Occipital lobe (tissue), 2 donors: ENCODE measurements around the gene DNMT3L. TPM values are rescaled to one million over a fixed set of nuclear protein-coding genes. Genes with fewer than 3 reads are reported as not detected.
"Not testable (repeated sequence)": the region's sequence is repeated elsewhere in the genome, so short reads cannot be mapped to it uniquely, and the experiment has no call there.

Source experiments
- DNase-seq: peaks from one replicate; lab custom pipeline; 2025; lab: John Stamatoyannopoulos, UW
- total RNA-seq: library from RNA; depleted of rRNA; stranded (reverse); fragments of >200 nt; gene quantifications from one replicate; pipeline ENCODE4 v1.2.3, GENCODE V29; 2014

DNMT3L gene
- total RNA-seq, 1 donor from 2014 or later, result not detected

DNA sequence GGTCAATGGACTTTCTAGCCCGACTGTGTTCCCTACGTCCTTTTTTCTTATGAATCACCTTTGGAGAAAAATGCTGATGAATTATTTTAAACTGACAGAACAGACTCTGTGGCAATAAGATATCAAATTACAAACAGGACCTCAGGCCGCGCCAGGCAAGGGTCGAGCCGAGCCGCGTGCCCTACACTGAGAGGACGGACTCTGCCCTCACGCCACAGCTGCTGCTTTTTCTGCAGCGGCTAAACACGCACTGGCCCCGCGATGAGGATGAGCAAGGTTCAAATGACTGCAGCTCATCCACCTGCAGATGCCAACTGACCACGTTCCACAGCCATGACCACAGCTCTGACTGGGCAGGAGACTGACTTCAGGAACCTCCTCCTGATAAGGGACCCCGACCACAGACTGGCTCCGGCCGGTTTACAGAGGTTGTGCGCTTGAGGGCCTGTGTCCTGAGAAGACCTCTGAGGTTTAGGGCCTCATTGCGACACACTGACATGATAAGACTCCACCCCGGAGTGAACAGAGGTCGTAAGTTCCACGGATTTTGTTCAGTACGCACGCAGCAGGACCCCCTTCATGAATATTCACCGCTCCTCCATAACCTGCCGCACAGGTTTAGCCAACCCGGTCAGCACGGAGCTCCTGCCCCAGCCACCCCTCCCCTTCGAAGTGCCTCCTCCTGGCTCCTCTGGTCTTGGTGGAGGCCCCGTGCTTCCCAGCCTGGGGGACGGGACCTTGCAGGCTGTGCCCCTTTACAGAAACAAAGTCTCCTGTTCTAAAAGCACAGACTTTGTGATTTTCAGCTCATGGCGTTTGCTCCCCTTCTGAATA, 12.3 kb downstream of the DNMT3L start:
- not testable (repeated sequence) for DNase-seq

GRCh38 chr21:44247904-44248303, 13.8 kb downstream of the DNMT3L start:
- DNase-seq, result not testable (repeated sequence)

- not testable (repeated sequence) for DNase-seq
Observed at GRCh38 chr21:44243980-44244379, 17.7 kb downstream of the DNMT3L start.

DNA sequence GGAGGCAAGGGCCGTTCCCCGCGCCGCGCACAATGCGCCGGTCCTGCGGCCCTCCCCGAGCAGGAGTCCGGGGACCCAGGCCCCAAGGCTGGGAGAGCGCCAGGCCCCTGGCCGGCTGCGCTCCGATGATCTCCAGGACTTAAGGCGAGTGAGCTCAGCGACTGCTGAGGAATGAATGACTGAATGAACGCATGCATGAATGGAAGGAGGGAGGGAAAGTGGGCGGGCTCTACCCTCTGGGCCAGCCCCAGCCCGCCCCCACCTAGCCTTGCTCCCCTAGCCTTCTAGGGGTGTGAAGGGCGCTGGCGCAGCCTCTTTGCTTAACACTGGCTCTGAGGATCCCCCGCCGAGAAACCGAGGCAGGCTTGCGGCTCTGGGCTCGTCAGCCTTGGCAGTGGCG, 20.4 kb downstream of the DNMT3L start:
- DNase-seq, result not testable (repeated sequence)

DNA sequence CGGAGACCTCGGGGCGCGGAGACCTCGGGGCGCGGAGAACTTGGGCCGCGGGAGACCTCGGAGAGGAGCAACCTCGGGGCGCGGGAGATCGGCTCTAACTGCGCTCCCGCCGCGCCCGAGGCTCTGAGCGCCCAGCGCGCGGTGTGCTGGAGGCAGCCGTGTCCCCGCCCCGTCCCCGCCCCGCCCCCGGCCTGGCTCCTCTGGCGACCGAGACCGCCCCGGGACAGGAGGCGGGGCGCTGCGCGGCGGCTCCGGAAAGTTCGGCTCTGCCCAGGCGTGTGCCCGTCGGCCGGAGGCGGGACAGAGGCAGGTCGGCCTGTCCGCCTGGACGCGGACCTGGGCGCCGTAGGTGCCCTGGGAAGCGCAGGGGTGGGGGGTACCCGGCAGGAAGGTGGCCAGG, 20.9 kb downstream of the DNMT3L start, which contains the start of gene ICOSLG:
TSS of gene ICOSLG (minus strand) at position 102 of the 400 bp plus-strand sequence. CDS start 126 bp downstream, outside the sequence.
- not testable (repeated sequence) for DNase-seq

DNA sequence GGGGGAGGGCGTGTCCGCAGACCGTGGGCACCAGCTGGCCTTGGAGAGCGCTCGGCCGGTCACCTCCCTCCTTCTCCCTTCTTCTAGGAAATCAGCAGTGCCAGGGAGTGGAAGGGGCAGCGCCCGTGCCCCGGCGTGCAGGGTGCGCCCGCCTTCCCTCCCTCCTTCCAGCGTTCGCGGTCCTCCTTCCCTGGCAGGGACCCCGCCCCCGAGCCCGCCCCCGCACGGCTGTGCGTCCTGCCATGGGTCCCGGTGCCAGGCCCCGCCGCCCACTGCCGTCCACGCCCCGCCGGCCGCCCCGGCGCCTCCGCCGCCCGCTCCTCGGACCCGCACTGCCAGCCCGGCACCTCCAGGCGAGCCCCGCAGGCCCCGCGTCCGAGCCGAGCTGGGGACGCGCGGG, 21.3 kb downstream of the DNMT3L start:
- DNase-seq, result not testable (repeated sequence)

GRCh38 chr21:44229561-44229960, 32.1 kb downstream of the DNMT3L start:
- not testable (repeated sequence) for DNase-seq

DNA sequence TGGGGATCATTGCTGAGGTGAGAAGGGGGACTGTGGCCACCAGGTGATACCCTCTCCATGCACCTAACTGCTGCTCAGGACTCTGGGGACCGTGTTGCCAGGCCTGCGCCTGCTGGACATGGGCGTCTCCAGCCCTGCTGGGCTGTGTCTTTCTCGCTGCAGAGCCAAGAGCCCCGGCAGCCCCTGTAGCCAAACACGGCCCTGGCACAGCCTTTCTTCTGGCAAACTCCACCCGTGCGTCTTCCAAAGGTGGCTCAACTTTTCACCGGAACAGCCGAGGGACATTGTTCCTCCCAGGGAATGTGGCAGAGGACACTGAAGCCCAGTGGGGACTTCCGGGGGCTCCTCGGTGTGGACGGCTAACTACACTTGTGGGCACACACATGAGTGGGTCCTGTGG, 33.6 kb downstream of the DNMT3L start:
- not testable (repeated sequence) for DNase-seq

GRCh38 chr21:44227614-44228013, 34.1 kb downstream of the DNMT3L start:
- not testable (repeated sequence) for DNase-seq

GRCh38 chr21:44225605-44226004, 36.1 kb downstream of the DNMT3L start:
- DNase-seq, result not testable (repeated sequence)

- DNase-seq, result not testable (repeated sequence)
Observed at GRCh38 chr21:44223334-44223733, 38.4 kb downstream of the DNMT3L start.

- not testable (repeated sequence) for DNase-seq
Observed at GRCh38 chr21:44220674-44221073, 41.0 kb downstream of the DNMT3L start.

GRCh38 chr21:44218461-44218860, 43.2 kb downstream of the DNMT3L start:
- not testable (repeated sequence) for DNase-seq

DNA sequence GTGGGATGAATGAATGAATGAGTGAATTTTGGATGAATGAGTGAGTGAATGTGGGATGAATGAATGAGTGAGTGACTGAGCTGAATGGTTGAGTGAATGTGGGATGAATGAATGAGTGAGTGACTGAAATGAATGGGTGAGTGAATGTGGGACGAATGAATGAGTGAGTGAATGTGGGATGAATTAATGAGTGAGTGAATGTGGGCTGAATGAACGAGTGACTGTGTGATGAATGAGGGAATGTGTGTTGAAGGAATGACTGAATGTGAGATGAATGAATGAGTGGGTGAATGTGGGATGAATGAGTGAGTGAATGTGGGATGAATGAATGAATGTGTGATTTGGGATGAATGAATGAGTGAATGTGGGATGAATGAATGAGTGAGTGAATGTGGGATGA, 49.7 kb downstream of the DNMT3L start:
- not testable (repeated sequence) for DNase-seq

DNA sequence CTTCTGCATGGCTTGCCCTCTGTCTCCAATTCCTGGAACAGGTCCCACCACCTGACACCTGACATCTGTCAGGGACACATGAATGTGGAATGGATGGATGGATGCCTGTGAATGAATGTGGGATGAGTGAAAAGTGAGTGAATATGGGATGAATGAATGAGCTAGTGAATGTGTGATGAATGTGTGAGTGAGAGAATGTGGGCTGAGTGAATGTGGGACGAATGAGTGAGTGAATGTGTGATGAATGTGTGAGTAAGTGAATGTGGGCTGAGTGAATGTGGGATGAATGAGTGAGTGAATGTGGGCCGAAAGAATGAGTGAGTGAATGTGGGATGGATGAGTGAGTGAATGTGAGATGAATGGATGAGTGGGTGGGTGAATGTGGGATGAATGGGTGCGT, 50.1 kb downstream of the DNMT3L start:
- DNase-seq, result not testable (repeated sequence)

DNA sequence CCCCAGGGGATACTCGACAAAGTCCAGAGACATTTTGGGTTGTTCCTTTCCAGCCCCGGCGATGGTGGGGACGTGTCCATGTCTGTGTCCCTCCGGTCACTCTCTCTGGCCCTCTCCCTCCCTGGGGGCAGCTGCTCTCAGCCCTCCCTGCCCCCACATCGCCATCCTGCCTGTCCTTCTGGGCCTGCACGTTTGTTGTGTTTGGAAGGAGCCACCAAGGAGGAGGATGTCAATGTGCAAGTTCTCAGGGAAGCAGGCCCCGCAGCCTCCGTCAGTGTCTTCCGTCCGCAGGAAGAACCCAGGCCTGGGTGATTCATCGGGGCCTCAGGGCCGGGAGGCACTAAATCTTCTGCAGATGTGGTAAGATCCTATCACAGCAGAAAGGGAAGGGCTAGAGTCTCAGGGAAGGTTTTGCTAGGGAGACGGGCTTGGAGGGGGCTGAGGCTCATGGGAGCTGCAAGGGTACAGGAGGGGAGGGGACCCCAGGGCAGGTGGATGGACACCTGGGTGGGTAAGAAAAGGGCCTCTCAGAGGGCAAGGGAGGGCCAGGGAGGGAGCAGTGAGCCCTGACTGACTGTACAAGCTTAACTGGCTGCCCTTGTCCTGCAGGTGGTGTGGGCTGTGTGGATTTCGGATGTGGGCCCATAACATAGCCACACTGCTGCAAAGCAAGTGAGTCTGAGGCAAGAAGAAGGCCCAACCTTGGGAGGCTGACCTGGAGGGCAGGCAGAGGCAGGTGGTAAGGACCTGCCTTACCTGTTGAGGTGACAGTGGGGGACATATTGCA, 53.6 kb downstream of the DNMT3L start:
- DNase-seq, result not testable (repeated sequence)

DNA sequence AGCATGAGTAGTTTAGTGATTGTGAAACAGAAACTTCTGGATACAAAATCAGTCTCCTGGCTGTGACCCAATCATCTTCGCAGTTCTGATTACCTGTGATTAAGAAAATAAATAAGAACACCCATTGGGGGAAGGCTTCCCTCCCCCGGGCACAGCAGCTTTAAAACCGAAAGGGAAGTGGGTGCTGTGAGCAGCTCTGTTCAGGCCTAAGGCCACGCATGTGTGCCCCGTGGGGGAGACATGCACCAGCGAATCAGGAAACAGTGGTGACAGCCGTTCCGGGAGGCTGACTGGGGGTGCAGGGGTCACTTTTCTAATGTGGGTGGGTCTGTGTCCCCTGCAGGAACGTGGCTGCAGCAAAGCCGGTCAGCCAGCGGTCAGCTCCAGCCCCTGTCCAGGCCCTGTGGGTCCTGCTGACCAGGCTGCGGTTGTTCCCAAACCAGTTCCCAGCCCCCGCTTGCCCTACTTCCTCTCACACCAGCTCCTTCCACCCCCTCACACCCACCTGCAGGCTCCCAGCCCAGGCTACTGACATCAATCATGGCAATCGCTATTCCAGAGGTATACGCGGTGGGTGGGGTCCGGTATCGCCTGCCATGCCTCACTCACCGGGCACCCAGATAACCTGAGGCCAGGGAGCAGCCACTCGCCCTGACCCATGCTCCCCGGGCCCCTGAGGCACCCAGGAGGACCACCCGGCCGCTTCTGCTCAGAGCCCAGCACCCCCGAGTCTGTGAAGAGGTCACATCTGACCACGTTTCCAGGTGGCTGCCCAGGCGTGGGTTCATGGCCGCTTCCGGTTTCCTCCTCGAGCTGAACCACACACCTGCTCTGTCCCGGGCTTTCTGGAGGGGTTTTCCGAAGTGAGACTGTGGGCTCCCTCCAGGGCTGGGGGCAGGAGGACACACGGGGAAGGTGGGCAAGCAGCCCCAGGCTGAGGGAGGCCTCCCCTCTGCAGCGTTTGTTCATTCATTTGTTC, 54.7 kb downstream of the DNMT3L start:
- DNase-seq, result not testable (repeated sequence)

- DNase-seq, result not testable (repeated sequence)
Observed at GRCh38 chr21:44206187-44206586, 55.5 kb downstream of the DNMT3L start.

- not testable (repeated sequence) for DNase-seq
Observed at GRCh38 chr21:44202590-44203299, 59.0 kb downstream of the DNMT3L start.

DNA sequence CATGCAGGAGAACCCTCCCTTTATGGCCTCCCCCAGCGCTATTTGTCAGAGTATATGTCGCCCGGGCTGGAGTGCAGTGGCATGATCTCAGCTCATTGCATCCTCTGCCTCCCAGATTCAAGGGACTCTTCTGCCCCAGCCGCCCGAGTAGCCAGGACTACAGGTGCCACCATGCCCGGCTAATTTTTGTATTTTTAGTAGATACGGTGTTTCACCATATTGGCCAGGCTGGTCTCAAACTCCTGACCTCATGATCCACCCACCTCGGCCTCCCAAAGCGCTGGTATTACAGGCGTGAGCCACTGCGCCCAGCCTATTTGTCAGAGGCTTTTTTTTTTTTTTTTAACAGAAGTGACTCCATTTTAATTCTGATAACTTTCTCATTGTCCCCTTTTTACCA, 61.7 kb downstream of the DNMT3L start:
- DNase-seq, result not testable (repeated sequence)
